ENCODE measurements around the gene ARID3B. TPM values are rescaled to one million over a fixed set of nuclear protein-coding genes. Genes with fewer than 3 reads are reported as not detected.
A peak's percentile ranks its signal among the peaks of the same experiment; 100 is the strongest.
"Not testable (repeated sequence)": the region's sequence is repeated elsewhere in the genome, so short reads cannot be mapped to it uniquely, and the experiment has no call there.

Gene ARID3B
- total RNA-seq, 1 experiment from 2014 or later: 36.1 TPM

- Mint-ChIP-seq H3K36me3 (ENCODE audit: insufficient read depth, unreplicated experiment) (peaks cover 61% of the 10 kb centered on the region), H3K9me3 (ENCODE audit: unreplicated experiment) (no peaks in the 10 kb centered on the region), H3K4me1 (ENCODE audit: low read depth, unreplicated experiment) (peaks cover 18% of the 10 kb centered on the region), H3K4me3 (ENCODE audit: unreplicated experiment) (no peak overlapping the region), H3K27me3 (ENCODE audit: insufficient read depth, unreplicated experiment) (no peaks in the 10 kb centered on the region), H3K27ac (ENCODE audit: unreplicated experiment) (no peak overlapping the region)
- intact Hi-C loops (cut with micrococcal nuclease; ENCODE audit: unreplicated experiment): no loop called here
- Histone ChIP-seq H3K4me3 (ENCODE audit: low read depth, low read length) (no peak overlapping the region), H3K9me3 (no peaks in the 10 kb centered on the region), H3K4me1 (peaks cover 15% of the 10 kb centered on the region), H3K36me3 (ENCODE audit: control insufficient read depth, insufficient read depth, low read length) (peaks cover 2% of the 10 kb centered on the region), H3K27me3 (replicated peaks; ENCODE audit: control insufficient read depth, insufficient read depth, low read length) (no peaks in the 10 kb centered on the region)
- DNase-seq: no peak
- POLR2A ChIA-PET: no interaction called here
- CTCF ChIA-PET: no interaction called here
- BruUV-seq (replicated peaks): no TSS peak
- no peak for TF ChIP-seq CTCF (IDR thresholded peaks at IDR 0.05; ENCODE audit: insufficient read depth in 1 of 2, low read depth in 1 of 2, low read length in 1 of 2, severe bottlenecking in 1 of 2, unreplicated experiment in 1 of 2)
Measured at GRCh38 chr15:74595271-74595670, 54.3 kb downstream of the ARID3B start.

- H3K27me3 Mint-ChIP-seq (ENCODE audit: insufficient read depth, unreplicated experiment); H3K36me3 ChIP-seq (ENCODE audit: control insufficient read depth, insufficient read depth, low read length); H3K27ac Mint-ChIP-seq (ENCODE audit: unreplicated experiment); H3K9me3 Mint-ChIP-seq (ENCODE audit: unreplicated experiment); intact Hi-C loops (cut with micrococcal nuclease; ENCODE audit: unreplicated experiment); H3K4me3 Mint-ChIP-seq (ENCODE audit: unreplicated experiment); CTCF ChIA-PET; POLR2A ChIA-PET; H3K4me3 ChIP-seq (ENCODE audit: low read depth, low read length); DNase-seq; BruUV-seq (replicated peaks); H3K27me3 ChIP-seq (replicated peaks; ENCODE audit: control insufficient read depth, insufficient read depth, low read length); H3K9me3 ChIP-seq: not testable (repeated sequence)
- peaks cover 18% of the 10 kb centered on the region for H3K4me1 Mint-ChIP-seq (ENCODE audit: low read depth, unreplicated experiment)
- H3K36me3 Mint-ChIP-seq (ENCODE audit: insufficient read depth, unreplicated experiment): peaks cover 52% of the 10 kb centered on the region
- peaks cover 13% of the 10 kb centered on the region for H3K4me1 ChIP-seq
Measured at GRCh38 chr15:74596736-74597135, 55.7 kb downstream of the ARID3B start.

GRCh38 chr15:74597146-74597705 is 56.2 kb downstream of the ARID3B start:
- H3K36me3 ChIP-seq (ENCODE audit: control insufficient read depth, insufficient read depth, low read length); H3K27me3 Mint-ChIP-seq (ENCODE audit: insufficient read depth, unreplicated experiment); H3K4me3 Mint-ChIP-seq (ENCODE audit: unreplicated experiment); H3K4me1 ChIP-seq; H3K27me3 ChIP-seq (replicated peaks; ENCODE audit: control insufficient read depth, insufficient read depth, low read length); BruUV-seq (replicated peaks); H3K27ac Mint-ChIP-seq (ENCODE audit: unreplicated experiment); H3K4me3 ChIP-seq (ENCODE audit: low read depth, low read length); H3K9me3 Mint-ChIP-seq (ENCODE audit: unreplicated experiment); intact Hi-C loops (cut with micrococcal nuclease; ENCODE audit: unreplicated experiment); DNase-seq; H3K9me3 ChIP-seq: not testable (repeated sequence)
- Mint-ChIP-seq H3K36me3 (ENCODE audit: insufficient read depth, unreplicated experiment) (peaks cover 47% of the 10 kb centered on the region), H3K4me1 (ENCODE audit: low read depth, unreplicated experiment) (peaks cover 13% of the 10 kb centered on the region)
- ChIA-PET CTCF (interaction anchor here (1.1 kb wide), 1 partner anchor 174 kb away, joined by 8 read pairs; no protein-coding TSS in a partner anchor), POLR2A (interaction anchor here (1.1 kb wide), 1 partner anchor 12 kb away, joined by 3 read pairs; no protein-coding TSS in a partner anchor)

GRCh38 chr15:74598126-74598842 is 57.3 kb downstream of the ARID3B start:
- no peaks in the 10 kb centered on the region for H3K9me3 ChIP-seq
- Mint-ChIP-seq H3K36me3 (ENCODE audit: insufficient read depth, unreplicated experiment) (peaks cover 36% of the 10 kb centered on the region), H3K27me3 (ENCODE audit: insufficient read depth, unreplicated experiment) (no peaks in the 10 kb centered on the region), H3K4me3 (ENCODE audit: unreplicated experiment) (peak overlapping the region; percentile 88), H3K9me3 (ENCODE audit: unreplicated experiment) (no peaks in the 10 kb centered on the region), H3K27ac (ENCODE audit: unreplicated experiment) (peak overlapping the region; percentile 91), H3K4me1 (ENCODE audit: low read depth, unreplicated experiment) (peaks cover 11% of the 10 kb centered on the region)
- intact Hi-C loops (cut with micrococcal nuclease; ENCODE audit: unreplicated experiment): loop anchor here (2.0 kb wide), 2 partner anchors 17 to 57 kb away; partner anchors contain the start of genes ARID3B and CLK3
- no peaks in the 10 kb centered on the region for H3K27me3 ChIP-seq (replicated peaks; ENCODE audit: control insufficient read depth, insufficient read depth, low read length)
- peak; percentile 93 to 94 for DNase-seq
- peak overlapping the region; percentile 53 for H3K4me3 ChIP-seq (ENCODE audit: low read depth, low read length)
- no peak for TF ChIP-seq CTCF (IDR thresholded peaks at IDR 0.05; ENCODE audit: insufficient read depth in 1 of 2, low read depth in 1 of 2, low read length in 1 of 2, severe bottlenecking in 1 of 2, unreplicated experiment in 1 of 2)
- BruUV-seq (replicated peaks): no TSS peak
- H3K36me3 ChIP-seq (ENCODE audit: control insufficient read depth, insufficient read depth, low read length): no peaks in the 10 kb centered on the region; the same call in 1 of the 2 replicates
- peaks cover 10% of the 10 kb centered on the region for H3K4me1 ChIP-seq
- POLR2A ChIA-PET: interaction anchor here (0.6 to 1.5 kb wide), 9 partner anchors 9 to 162 kb away, joined by 3 to 11 read pairs (median 4); partner anchors contain the start of gene CLK3
- CTCF ChIA-PET: interaction anchor here (0.6 to 1.1 kb wide), 5 partner anchors 16 to 387 kb away, joined by 3 to 8 read pairs (median 4); no protein-coding TSS in a partner anchor

Data from Caco-2 (cell line).